ENCODE data around the gene SLCO4C1.

- TF ChIP-seq ARNTL (CRISPR knock-in tag; IDR thresholded peaks at IDR 0.05; ENCODE audit: borderline replicate concordance, low read depth): no peak
- TF ChIP-seq CREB5 (CRISPR knock-in tag; IDR thresholded peaks at IDR 0.05; ENCODE audit: low read depth): no peak
Measured at GRCh38 chr5:102286476-102286875, 9.6 kb downstream of the SLCO4C1 start.
